Neural progenitor cell (in vitro differentiated cells): ENCODE results near the gene MPV17L2.

Source experiments
- CTCF ChIP-seq: fragments of 200-600 bp; sonication (generic); IDR thresholded peaks from 2 replicates; pipeline ENCODE4 v1.5.1; 2017; ENCODE audit warnings: antibody characterized with exemption, mild to moderate bottlenecking
- EZH2 ChIP-seq: fragments of 200-600 bp; sonication (generic); IDR thresholded peaks from 2 replicates; pipeline ENCODE4 v1.6.1; 2017; ENCODE audit warnings: antibody characterized with exemption, mild to moderate bottlenecking, moderate library complexity

DNA sequence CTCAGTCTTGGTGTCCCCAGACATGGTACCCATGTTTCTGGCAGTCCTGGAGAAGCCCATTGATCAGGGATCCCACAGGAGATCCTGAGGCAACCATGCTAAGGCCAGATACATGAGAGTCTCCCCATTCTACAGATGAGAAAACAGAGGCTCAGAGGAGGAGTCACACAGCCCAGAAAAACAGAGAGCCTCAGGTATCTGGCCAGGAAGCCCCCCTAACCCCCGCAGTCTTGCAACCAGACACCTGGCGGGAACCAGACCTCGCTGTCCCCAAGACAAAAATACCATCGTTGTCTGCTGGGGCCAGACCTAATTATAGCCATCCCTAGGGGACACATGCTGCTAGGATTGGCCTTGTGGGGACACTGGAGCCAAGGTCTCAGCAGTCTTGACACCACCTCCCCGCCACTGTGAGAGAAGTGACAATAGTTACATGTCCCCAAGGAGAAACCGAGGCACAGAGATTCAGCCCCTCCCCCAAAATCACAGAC, 34.8 kb downstream of the MPV17L2 start:
- no peak for TF ChIP-seq CTCF
- TF ChIP-seq EZH2, result no peak
